GM12878 (cell line): ENCODE measurements around the gene TMEM231. TPM values are rescaled to one million over a fixed set of nuclear protein-coding genes. Genes with fewer than 3 reads are reported as not detected.

Source experiments
- ATAC-seq: fragments of 200-7000 bp; cut with Tn5 transposase; 3 replicates; pipeline ENCODE4 v1.9.1; 2020; ENCODE audit warnings: mild to moderate bottlenecking, moderate library complexity
- BruUV-seq: library from RNA; stranded (reverse); fragments of 400-500 nt; replicated peaks from 2 replicates; lab custom pipeline; 2021; lab: Mats Ljungman, UMichigan
- CTCF ChIA-PET: fragments of 300-600 bp; sonication (Branson Sonifier 250); formaldehyde crosslinking; extraction: SDS; loops from one replicate; lab custom pipeline; 2021; ENCODE audit warnings: inconsistent platforms; lab: Yijun Ruan, JAX
- POLR2A ChIA-PET: fragments of 350-600 bp; formaldehyde crosslinking; extraction: SDS; loops from one replicate; lab custom pipeline; 2021; ENCODE audit warnings: inconsistent platforms; lab: Charles Lee
- RAD21 ChIA-PET: fragments of 300-600 bp; sonication (Branson Sonifier 250); formaldehyde crosslinking; loops from one replicate; lab custom pipeline; 2023; ENCODE audit warnings: antibody characterized with exemption; ENCODE audit not compliant: unreplicated experiment; lab: Charles Lee
- SMC1A ChIA-PET: fragments of 300-600 bp; sonication (Branson Sonifier 250); formaldehyde crosslinking; loops from one replicate; lab custom pipeline; 2023; ENCODE audit not compliant: unreplicated experiment, uncharacterized antibody; lab: Charles Lee
- DNase-seq: peaks from one replicate; pipeline ENCODE4 v3.0.0-alpha.2; 2011; ENCODE audit warnings: low read depth, low spot score
- FAIRE-seq: peaks from 3 replicates; lab custom pipeline; 2011; peaks lifted over from hg19 to GRCh38; lab: Jason Lieb, UNC
- H2AFZ ChIP-seq: 2 replicates; pipeline ENCODE4 v1.6.0; 2011; ENCODE audit warnings: low read depth, low read length, control low read depth; ENCODE audit not compliant: control insufficient read depth
- H3K27ac ChIP-seq: 2 replicates; pipeline ENCODE4 v1.5.1; 2011; ENCODE audit warnings: control low read depth; ENCODE audit not compliant: control insufficient read depth, insufficient read depth
- H3K27me3 ChIP-seq, 2 experiments: replicated peaks in 1 of 2; 2 replicates each; pipeline versions ENCODE4 v1.6.0 to v1.6.1; 2011; ENCODE audit warnings: low read length in 1 of 2; ENCODE audit not compliant: control insufficient read depth in 2 of 2, insufficient read depth in 2 of 2
- H3K36me3 ChIP-seq, 2 experiments: 2 replicates each; pipeline ENCODE4 v1.5.1; 2011; ENCODE audit warnings: low read length in 1 of 2; ENCODE audit not compliant: control insufficient read depth in 2 of 2, insufficient read depth in 2 of 2
- H3K4me1 ChIP-seq: 2 replicates; pipeline ENCODE4 v1.6.1; 2011; ENCODE audit warnings: mild to moderate bottlenecking, low read length, moderate library complexity, mixed read lengths; ENCODE audit not compliant: control insufficient read depth, insufficient read depth
- H3K4me2 ChIP-seq: 2 replicates; pipeline ENCODE4 v1.6.0; 2011; ENCODE audit warnings: control low read depth; ENCODE audit not compliant: control insufficient read depth, insufficient read depth
- H3K4me3 ChIP-seq: fragments of 200-600 bp; sonication (generic); 2 replicates; pipeline ENCODE4 v1.5.1; 2016
- H3K79me2 ChIP-seq: 2 replicates; pipeline ENCODE4 v1.6.0; 2011; ENCODE audit warnings: low read length; ENCODE audit not compliant: control insufficient read depth, insufficient read depth
- H3K9ac ChIP-seq: 2 replicates; pipeline ENCODE4 v1.8.0; 2011; ENCODE audit warnings: low read length, control low read depth, mixed read lengths; ENCODE audit not compliant: control insufficient read depth, insufficient read depth
- H3K9me3 ChIP-seq: replicated peaks from 3 replicates; pipeline ENCODE4 v1.5.1; 2011; ENCODE audit warnings: mild to moderate bottlenecking, low read length; ENCODE audit not compliant: control insufficient read depth, insufficient read depth
- H4K20me1 ChIP-seq: 2 replicates; pipeline ENCODE4 v1.6.0; 2011; ENCODE audit not compliant: control insufficient read depth, insufficient read depth
- CTCF ChIP-seq, 3 experiments: IDR thresholded peaks in 2 of 3; conservative IDR thresholded peaks in 1 of 3; 2 replicates each; pipeline ENCODE4 v1.5.1; 2011; ENCODE audit warnings: low read depth in 3 of 3, low read length in 3 of 3, mild to moderate bottlenecking in 3 of 3, control low read depth in 2 of 3, moderate library complexity in 2 of 3, inconsistent platforms in 1 of 3, mixed read lengths in 1 of 3; ENCODE audit not compliant: control insufficient read depth in 2 of 3, insufficient read depth in 1 of 3; ENCODE audit errors: extremely low read depth in 1 of 3
- NFYA ChIP-seq: IDR thresholded peaks from 2 replicates; pipeline ENCODE4 v1.6.1; 2011; ENCODE audit warnings: low read depth, mild to moderate bottlenecking, low read length, improper control_type of control experiment, borderline replicate concordance
- RAD21 ChIP-seq: IDR thresholded peaks from 2 replicates; pipeline ENCODE4 v1.6.1; 2011; ENCODE audit warnings: mild to moderate bottlenecking, low read depth, low read length, moderate library complexity; ENCODE audit not compliant: insufficient read depth
- WGBS: methylation state at CpG from one replicate; pipeline ENCODE4 v1.1.6; 2016; ENCODE audit warnings: low lambda C conversion rate; ENCODE audit not compliant: insufficient replicate concordance, insufficient coverage; ENCODE audit errors: missing lambda C conversion rate; 5-methylcytosine and 5-hydroxymethylcytosine counted together
- in situ Hi-C: fragments of 300-500 bp; cut with MboI; formaldehyde crosslinking; loops from 9 replicates; pipeline ENCODE4 v1.14.3; 2018; ENCODE audit warnings: mixed read lengths
- intact Hi-C: fragments of 100-400 bp; cut with micrococcal nuclease; formaldehyde crosslinking; loops from one replicate; pipeline ENCODE4 v1.14.2; 2022; ENCODE audit not compliant: unreplicated experiment
- polyA plus RNA-seq, 11 experiments: library from polyadenylated mRNA; depleted of rRNA in 4 of 11; unstranded in 6 of 11; stranded (reverse) in 5 of 11; fragments of >200 nt; fragmentation: Nextera tagmentation in 4 of 11; fragmentation: Illumina TruSeq in 1 of 11; extraction: Ambion mirVana in 4 of 11; extraction: Trizol in 1 of 11; gene quantifications; 1 replicate in 1 of 11; 2 replicates in 10 of 11; pipeline versions ENCODE4 v1.2.1 to v1.2.3, GENCODE V29; 2011 to 2016; ENCODE audit warnings: inconsistent platforms in 2 of 11, missing spikeins in 2 of 11, low read depth in 1 of 11
- total RNA-seq, 4 experiments: library from RNA; depleted of rRNA in 3 of 4; stranded (reverse); fragments of >200 nt in 3 of 4; fragmentation: Illumina TruSeq in 1 of 4; extraction: Trizol in 1 of 4; gene quantifications; 2 replicates each; pipeline versions ENCODE4 v1.2.1 to v1.2.3, GENCODE V29; 2013 to 2021

The TMEM231 gene
- total and polyA plus RNA-seq, 10 of the 15 experiments (the other 5 are each of a cell fraction or from before 2014, with no cell fraction given), result 1.2 to 9.1 (median 5.9) TPM

GRCh38 chr16:75491876-75492275 is 64.2 kb downstream of the TMEM231 start:
- Histone ChIP-seq H2AFZ (peak overlapping the region; percentile 64), H3K4me2 (no peak overlapping the region)
- in situ Hi-C loops, result no loop called here

More at GRCh38 chr16:75491876-75492275, 64.2 kb downstream of the TMEM231 start:
- Histone ChIP-seq H3K27ac (no peak overlapping the region), H3K27me3 (no peaks in the 10 kb centered on the region; a peak in 1 of 4 replicates), H3K4me3 (no peak overlapping the region), H3K4me1 (peaks cover 29% of the 10 kb centered on the region), H3K36me3 (no peaks in the 10 kb centered on the region), H3K79me2 (no peaks in the 10 kb centered on the region), H3K9ac (no peak overlapping the region), H3K9me3 (no peaks in the 10 kb centered on the region), H4K20me1 (no peaks in the 10 kb centered on the region)
- ChIA-PET SMC1A (interaction anchor here (1.3 to 2.7 kb wide), 3 partner anchors 16 to 20 kb away, joined by 3 to 10 read pairs (median 4); no protein-coding TSS in a partner anchor), POLR2A (interaction anchor here (1.0 kb wide), 1 partner anchor 25 kb away, joined by 3 read pairs; no protein-coding TSS in a partner anchor), RAD21 (interaction anchor here (0.6 to 2.4 kb wide), 3 partner anchors 15 to 25 kb away, joined by 3 to 14 read pairs (median 5); no protein-coding TSS in a partner anchor), CTCF (interaction anchor here (1.4 to 2.4 kb wide), 3 partner anchors 21 to 58 kb away, joined by 4 to 16 read pairs (median 6); no protein-coding TSS in a partner anchor)
- WGBS, result 100% methylated on average over 1 of the region's 1 CpG
- TF ChIP-seq RAD21, result peak; percentile 42
- no peak for TF ChIP-seq NFYA
- peak; percentile 24 to 49 (median 41); a peak in 5 of 6 replicates for TF ChIP-seq CTCF (IDR thresholded peaks at IDR 0.05 in 2 of 3, conservative IDR thresholded peaks at IDR 0.05 in 1 of 3; ENCODE audit: control insufficient read depth in 2 of 3, extremely low read depth in 1 of 3, insufficient read depth in 1 of 3, low read depth in 3 of 3, low read length in 3 of 3)
- no TSS peak for BruUV-seq
- intact Hi-C loops, result no loop called here
- ATAC-seq (peak; percentile 64), DNase-seq (no peak), FAIRE-seq (no peak)
